Endothelial cell of umbilical vein (primary cell): ENCODE measurements around the gene RAMP3. TPM values are rescaled to one million over a fixed set of nuclear protein-coding genes. Genes with fewer than 3 reads are reported as not detected.

Experiments used
- BruUV-seq: library from RNA; stranded (reverse); fragments of 400-500 nt; replicated peaks from 2 replicates; lab custom pipeline; 2021; lab: Mats Ljungman, UMichigan
- CTCF ChIA-PET: fragments of 300-600, 350-600 bp; sonication (Branson Sonifier 250); formaldehyde crosslinking; loops from one replicate; lab custom pipeline; 2021; ENCODE audit warnings: antibody characterized with exemption, inconsistent platforms; lab: Charles Lee
- POLR2A ChIA-PET: fragments of 300-600, 350-600 bp; sonication (Branson Sonifier 250); formaldehyde crosslinking; loops from one replicate; lab custom pipeline; 2021; ENCODE audit warnings: antibody characterized with exemption, inconsistent platforms; lab: Charles Lee
- DNase-seq: peaks from one replicate; pipeline ENCODE4 v3.0.0-alpha.2; 2011; ENCODE audit warnings: low read depth, low spot score
- FAIRE-seq: peaks from 2 replicates; lab custom pipeline; 2011; peaks lifted over from hg19 to GRCh38; lab: Jason Lieb, UNC
- H2AFZ ChIP-seq: 2 replicates; pipeline ENCODE4 v1.6.0; 2012; ENCODE audit warnings: low read depth, low read length, control low read depth, inconsistent platforms
- H3K27ac ChIP-seq: 2 replicates; pipeline ENCODE4 v1.5.1; 2011; ENCODE audit warnings: low read depth, mild to moderate bottlenecking, control low read depth, low read length, moderate library complexity; ENCODE audit not compliant: insufficient read depth
- H3K27me3 ChIP-seq, 2 experiments: 2 replicates each; pipeline versions ENCODE4 v1.6.0 to v1.6.1; 2011; ENCODE audit warnings: low read length in 2 of 2, mixed read lengths in 1 of 2; ENCODE audit not compliant: control insufficient read depth in 2 of 2, insufficient read depth in 2 of 2
- H3K36me3 ChIP-seq, 2 experiments: 2 replicates in 1 of 2; 3 replicates in 1 of 2; pipeline ENCODE4 v1.5.1; 2011; ENCODE audit warnings: low read length in 2 of 2, mild to moderate bottlenecking in 1 of 2, moderate library complexity in 1 of 2; ENCODE audit not compliant: control insufficient read depth in 2 of 2, insufficient read depth in 2 of 2; ENCODE audit errors: extremely low read depth in 1 of 2
- H3K4me1 ChIP-seq: 3 replicates; pipeline ENCODE4 v1.5.1; 2011; ENCODE audit warnings: mild to moderate bottlenecking, low read length; ENCODE audit not compliant: control insufficient read depth, insufficient read depth; ENCODE audit errors: extremely low read depth
- H3K4me2 ChIP-seq: 2 replicates; pipeline ENCODE4 v1.6.1; 2011; ENCODE audit warnings: low read length, control low read depth, mixed read lengths; ENCODE audit not compliant: insufficient read depth
- H3K4me3 ChIP-seq, 3 experiments: fragments of 200-600 bp in 1 of 3; sonication (generic), shearing (Covaris generic) in 1 of 3; replicated peaks in 1 of 3; 2 replicates each; pipeline ENCODE4 v1.5.1; 2011 to 2016; ENCODE audit warnings: control low read depth in 3 of 3, low read length in 3 of 3, mild to moderate bottlenecking in 2 of 3, inconsistent platforms in 1 of 3, low read depth in 1 of 3, moderate library complexity in 1 of 3; ENCODE audit not compliant: insufficient read depth in 1 of 3
- H3K79me2 ChIP-seq: 2 replicates; pipeline ENCODE4 v1.6.0; 2012; ENCODE audit warnings: low read length, inconsistent platforms; ENCODE audit not compliant: control insufficient read depth, insufficient read depth
- H3K9ac ChIP-seq: replicated peaks from 2 replicates; pipeline ENCODE3; 2011; ENCODE audit warnings: low read length, control low read depth; ENCODE audit not compliant: insufficient read depth; ENCODE audit errors: extremely low read depth
- H3K9me1 ChIP-seq: replicated peaks from 3 replicates; pipeline ENCODE4 v1.6.0; 2011; ENCODE audit warnings: mild to moderate bottlenecking, low read length; ENCODE audit not compliant: control insufficient read depth, insufficient read depth; ENCODE audit errors: extremely low read depth
- H3K9me3 ChIP-seq: replicated peaks from 2 replicates; pipeline ENCODE4 v1.5.1; 2012; ENCODE audit warnings: low read length, inconsistent platforms; ENCODE audit not compliant: control insufficient read depth, insufficient read depth
- H4K20me1 ChIP-seq: replicated peaks from 2 replicates; pipeline ENCODE3; 2011; ENCODE audit warnings: mild to moderate bottlenecking, low read length; ENCODE audit not compliant: control insufficient read depth, insufficient read depth; ENCODE audit errors: extremely low read depth
- EZH2 ChIP-seq: IDR thresholded peaks from 2 replicates; pipeline ENCODE4 v1.6.1; 2012; ENCODE audit warnings: borderline replicate concordance, low read depth, mild to moderate bottlenecking, moderate library complexity, low read length, inconsistent platforms; ENCODE audit not compliant: severe bottlenecking
- FOS ChIP-seq: IDR thresholded peaks from 2 replicates; pipeline ENCODE4 v1.6.1; 2011; ENCODE audit warnings: mild to moderate bottlenecking, low read length, moderate library complexity, borderline replicate concordance; ENCODE audit not compliant: insufficient read depth
- GATA2 ChIP-seq: IDR thresholded peaks from 2 replicates; pipeline ENCODE4 v1.7.0; 2011; ENCODE audit warnings: low read depth, mild to moderate bottlenecking, moderate library complexity, mixed read lengths, low read length; ENCODE audit not compliant: insufficient read length, insufficient read depth
- JUN ChIP-seq: IDR thresholded peaks from 2 replicates; pipeline ENCODE4 v1.6.1; 2011; ENCODE audit warnings: borderline replicate concordance, low read depth; ENCODE audit not compliant: insufficient read length, insufficient read depth
- MYC ChIP-seq: IDR thresholded peaks from one replicate; pipeline ENCODE4 v1.6.1; 2011; ENCODE audit warnings: mild to moderate bottlenecking, low read depth, low read length
- POLR2A ChIP-seq: IDR thresholded peaks from 2 replicates; pipeline ENCODE4 v1.6.1; 2012; ENCODE audit warnings: low read depth, mild to moderate bottlenecking, control low read depth, low read length
- POLR2AphosphoS5 ChIP-seq: IDR thresholded peaks from 2 replicates; pipeline ENCODE4 v1.6.1; 2012; ENCODE audit warnings: low read depth, mild to moderate bottlenecking, control low read depth, low read length, moderate library complexity; ENCODE audit not compliant: insufficient read depth
- dilution Hi-C: fragments of 300-500 bp; cut with MboI; formaldehyde crosslinking; loops from one replicate; pipeline ENCODE4 v1.15.0; 2019; ENCODE audit warnings: low sequenced_read_pairs; ENCODE audit not compliant: extremely low pct_ligation_motif_present
- intact Hi-C: fragments of 100-400 bp; cut with micrococcal nuclease; formaldehyde crosslinking; loops from one replicate; pipeline ENCODE4 v1.10.0; 2022
- polyA plus RNA-seq, 4 experiments: library from polyadenylated mRNA; depleted of rRNA in 3 of 4; stranded (reverse) in 3 of 4; unstranded in 1 of 4; fragments of >200 nt; gene quantifications; 2 replicates each; pipeline versions ENCODE4 v1.2.1 to v1.2.3, GENCODE V29; 2011 to 2012; ENCODE audit warnings: missing spikeins in 1 of 4
- total RNA-seq: library from RNA; stranded (reverse); gene quantifications from 2 replicates; pipeline ENCODE4 v1.2.3, GENCODE V29; 2021
- TF ChIP-seq, protein P1 (sequence below), 2 donors: IDR thresholded peaks; 1 replicate in 1 of 2; 2 replicates in 1 of 2; pipeline ENCODE4 v1.5.1; 2011; ENCODE audit warnings: low read length in 2 of 2, mild to moderate bottlenecking in 2 of 2, moderate library complexity in 2 of 2, control low read depth in 1 of 2, inconsistent platforms in 1 of 2, low read depth in 1 of 2; ENCODE audit not compliant: insufficient read depth in 1 of 2; ENCODE audit errors: extremely low read depth in 1 of 2
- TF ChIP-seq, protein P2 (sequence below): IDR thresholded peaks from 2 replicates; pipeline ENCODE4 v1.6.1; 2011; ENCODE audit not compliant: insufficient read depth, insufficient read length

RAMP3 gene
- total and polyA plus RNA-seq, 2 donors (not counting 3 experiments of a cell fraction or from before 2014, with no cell fraction given) = not detected

DNA sequence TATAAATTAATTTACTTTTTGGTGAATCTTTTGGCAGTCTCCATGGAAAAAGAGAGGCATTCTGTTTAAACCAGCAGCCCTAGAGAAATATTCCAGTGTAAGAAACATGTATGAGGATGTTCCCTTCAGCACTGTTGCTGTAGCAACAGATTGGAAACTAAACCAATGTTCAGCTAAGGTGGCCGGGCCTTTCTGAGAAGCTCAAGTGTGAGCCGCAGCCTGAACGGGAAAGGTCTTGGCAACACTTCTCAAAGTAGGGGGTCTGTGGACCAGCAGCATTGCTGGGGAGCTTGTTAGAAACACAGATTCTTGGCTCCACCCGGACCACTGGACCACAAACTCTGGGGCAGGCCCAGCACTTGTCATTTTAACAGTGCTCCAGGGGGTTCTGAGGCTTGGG lies 36.2 kb downstream of the RAMP3 start:
- Histone ChIP-seq H3K36me3 (no peaks in the 10 kb centered on the region), H3K9me1 (no peaks in the 10 kb centered on the region), H4K20me1 (no peaks in the 10 kb centered on the region), H2AFZ (no peak overlapping the region), H3K79me2 (no peaks in the 10 kb centered on the region), H3K9me3 (no peaks in the 10 kb centered on the region), H3K4me2 (no peak overlapping the region), H3K4me1 (no peaks in the 10 kb centered on the region), H3K9ac (no peak overlapping the region), H3K27me3 (peaks cover 3% of the 10 kb centered on the region in 2 experiments), H3K4me3 (no peak overlapping the region), H3K27ac (no peak overlapping the region)
- intact Hi-C loops (no loop called here), dilution Hi-C loops (no loop called here)
- POLR2A ChIA-PET = no interaction called here
- no peak for TF ChIP-seq POLR2AphosphoS5
- TF ChIP-seq MYC = no peak
- TF ChIP-seq JUN = no peak
- no peak for TF ChIP-seq EZH2
- TF ChIP-seq POLR2A = no peak
- TF ChIP-seq, protein P1, sequence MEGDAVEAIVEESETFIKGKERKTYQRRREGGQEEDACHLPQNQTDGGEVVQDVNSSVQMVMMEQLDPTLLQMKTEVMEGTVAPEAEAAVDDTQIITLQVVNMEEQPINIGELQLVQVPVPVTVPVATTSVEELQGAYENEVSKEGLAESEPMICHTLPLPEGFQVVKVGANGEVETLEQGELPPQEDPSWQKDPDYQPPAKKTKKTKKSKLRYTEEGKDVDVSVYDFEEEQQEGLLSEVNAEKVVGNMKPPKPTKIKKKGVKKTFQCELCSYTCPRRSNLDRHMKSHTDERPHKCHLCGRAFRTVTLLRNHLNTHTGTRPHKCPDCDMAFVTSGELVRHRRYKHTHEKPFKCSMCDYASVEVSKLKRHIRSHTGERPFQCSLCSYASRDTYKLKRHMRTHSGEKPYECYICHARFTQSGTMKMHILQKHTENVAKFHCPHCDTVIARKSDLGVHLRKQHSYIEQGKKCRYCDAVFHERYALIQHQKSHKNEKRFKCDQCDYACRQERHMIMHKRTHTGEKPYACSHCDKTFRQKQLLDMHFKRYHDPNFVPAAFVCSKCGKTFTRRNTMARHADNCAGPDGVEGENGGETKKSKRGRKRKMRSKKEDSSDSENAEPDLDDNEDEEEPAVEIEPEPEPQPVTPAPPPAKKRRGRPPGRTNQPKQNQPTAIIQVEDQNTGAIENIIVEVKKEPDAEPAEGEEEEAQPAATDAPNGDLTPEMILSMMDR (IDR thresholded peaks at IDR 0.05; ENCODE audit: extremely low read depth in 1 of 2, insufficient read depth in 1 of 2, low read depth in 1 of 2, low read length in 2 of 2) = no peak
- no peak for TF ChIP-seq GATA2
- TF ChIP-seq, protein P2, sequence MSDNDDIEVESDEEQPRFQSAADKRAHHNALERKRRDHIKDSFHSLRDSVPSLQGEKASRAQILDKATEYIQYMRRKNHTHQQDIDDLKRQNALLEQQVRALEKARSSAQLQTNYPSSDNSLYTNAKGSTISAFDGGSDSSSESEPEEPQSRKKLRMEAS = no peak
- TF ChIP-seq FOS = no peak
- CTCF ChIA-PET = no interaction called here
- FAIRE-seq (no peak), DNase-seq (no peak)
- no TSS peak for BruUV-seq
